Mammary epithelial cell (primary cell): Measurements from ENCODE around the gene PPP1R2.
"Not testable (repeated sequence)": the region's sequence is repeated elsewhere in the genome, so short reads cannot be mapped to it uniquely, and the experiment has no call there.

Experiments used
- CTCF ChIP-seq, 2 donors: IDR thresholded peaks in 1 of 2; conservative IDR thresholded peaks in 1 of 2; 2 replicates each; pipeline ENCODE4 v1.5.1; 2011 to 2012; ENCODE audit warnings: inconsistent platforms in 2 of 2, low read length in 2 of 2, mild to moderate bottlenecking in 2 of 2, control low read depth in 1 of 2, low read depth in 1 of 2; ENCODE audit not compliant: insufficient read depth in 1 of 2; ENCODE audit errors: extremely low read depth in 1 of 2
- EZH2 ChIP-seq: IDR thresholded peaks from 2 replicates; pipeline ENCODE4 v1.6.1; 2012; ENCODE audit warnings: low read length, inconsistent platforms, borderline replicate concordance

- not testable (repeated sequence) for TF ChIP-seq CTCF (conservative IDR thresholded peaks at IDR 0.05 in 1 of 2, IDR thresholded peaks at IDR 0.05 in 1 of 2; ENCODE audit: extremely low read depth in 1 of 2, insufficient read depth in 1 of 2, low read depth in 1 of 2, low read length in 2 of 2); EZH2
Observed at GRCh38 chr3:195590381-195590780, 47.3 kb upstream of the PPP1R2 start.
